ENCODE results near the gene DUS2.

DUS2 gene

GRCh38 chr16:68047987-68048386 lies 24.9 kb downstream of the DUS2 start:
- no peak for DNase-seq

DNA sequence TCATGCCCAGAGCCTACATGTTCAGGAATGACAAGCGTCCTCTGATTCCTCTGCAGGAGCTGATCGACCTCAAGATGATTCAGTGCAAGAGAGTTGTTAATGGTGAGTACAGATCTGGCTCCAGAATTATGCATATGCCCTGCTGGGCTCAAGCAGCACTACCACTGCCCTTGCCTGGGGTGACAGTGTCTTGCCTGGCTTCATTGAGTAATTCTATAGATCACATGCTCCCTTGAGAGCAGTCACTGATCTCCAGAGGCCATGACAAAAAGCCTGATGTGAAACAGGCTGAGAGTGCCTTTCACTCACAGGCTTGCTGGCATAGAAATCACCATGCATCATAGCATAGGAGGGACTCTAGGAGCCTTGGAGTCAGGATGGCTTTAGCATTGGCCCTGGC lies 26.4 kb downstream of the DUS2 start:
- no peak for DNase-seq

DNA sequence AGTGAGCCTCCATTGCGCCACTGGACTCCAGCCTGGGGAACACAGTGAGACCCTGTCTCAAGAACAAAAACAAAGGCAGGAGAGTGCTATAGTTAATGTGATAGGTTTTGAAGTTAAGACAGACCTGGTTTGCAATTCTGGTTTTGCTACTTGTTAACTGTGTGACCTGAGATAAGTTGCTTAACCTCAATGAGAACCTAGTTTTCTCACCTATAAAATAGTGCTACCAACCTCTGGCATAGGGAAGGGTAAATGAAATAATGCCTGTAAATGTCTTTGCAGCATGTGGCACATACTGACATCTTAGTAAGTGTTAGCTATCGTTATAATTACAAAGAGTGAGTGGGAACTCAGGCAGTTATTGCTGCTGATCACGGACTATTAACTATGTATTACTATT lies 32.3 kb downstream of the DUS2 start:
- DNase-seq: no peak

DNA sequence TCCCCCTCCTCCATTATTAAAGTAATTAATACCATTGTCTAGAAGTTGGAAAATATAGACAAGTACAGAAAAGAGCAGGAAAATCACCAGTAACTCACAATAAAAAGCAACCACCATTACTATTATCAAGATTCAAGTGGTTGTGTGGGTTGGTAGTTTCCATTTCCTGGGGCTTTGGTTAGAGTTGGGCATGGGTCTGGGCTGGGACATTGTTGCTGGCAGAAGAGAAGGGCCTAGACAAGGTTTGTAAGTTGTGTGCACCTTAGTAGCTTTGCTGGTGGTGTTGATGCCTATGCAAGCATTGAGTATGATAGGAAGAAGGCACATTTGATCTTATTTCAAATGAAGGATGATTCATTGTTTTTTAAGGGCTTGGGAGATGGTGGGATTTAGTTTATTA lies 36.7 kb downstream of the DUS2 start:
- DNase-seq: no peak

GRCh38 chr16:68061396-68061795 lies 38.3 kb downstream of the DUS2 start:
- no peak for DNase-seq

DNA sequence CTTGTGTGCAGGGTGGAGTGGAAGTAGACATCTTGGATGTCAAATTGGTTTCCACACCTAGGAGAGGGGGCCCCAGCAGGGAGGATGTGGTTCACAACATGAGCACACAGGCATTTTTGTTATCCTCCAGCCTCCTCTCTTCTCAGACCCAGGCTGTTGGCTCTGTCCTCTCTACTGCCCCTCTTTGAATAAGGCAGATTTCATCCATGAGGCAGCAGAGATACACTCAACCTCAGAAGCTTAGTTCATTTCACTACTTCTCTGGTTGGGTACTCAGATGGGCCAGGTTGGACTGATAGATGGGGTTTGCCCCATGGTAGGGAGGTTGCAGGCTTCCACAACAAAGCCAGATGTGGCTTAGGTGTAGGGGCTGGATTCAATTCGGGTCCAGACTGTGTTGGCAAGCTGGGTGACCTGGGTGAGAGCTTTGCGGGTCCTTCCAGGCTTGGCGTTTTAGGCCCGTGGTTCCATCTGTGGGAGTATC lies 39.9 kb downstream of the DUS2 start:
- no peak for DNase-seq

GRCh38 chr16:68064791-68065365 lies 41.8 kb downstream of the DUS2 start:
- no peak for DNase-seq

- DNase-seq: no peak
Observed at GRCh38 chr16:68065716-68066305, 42.7 kb downstream of the DUS2 start.

DNA sequence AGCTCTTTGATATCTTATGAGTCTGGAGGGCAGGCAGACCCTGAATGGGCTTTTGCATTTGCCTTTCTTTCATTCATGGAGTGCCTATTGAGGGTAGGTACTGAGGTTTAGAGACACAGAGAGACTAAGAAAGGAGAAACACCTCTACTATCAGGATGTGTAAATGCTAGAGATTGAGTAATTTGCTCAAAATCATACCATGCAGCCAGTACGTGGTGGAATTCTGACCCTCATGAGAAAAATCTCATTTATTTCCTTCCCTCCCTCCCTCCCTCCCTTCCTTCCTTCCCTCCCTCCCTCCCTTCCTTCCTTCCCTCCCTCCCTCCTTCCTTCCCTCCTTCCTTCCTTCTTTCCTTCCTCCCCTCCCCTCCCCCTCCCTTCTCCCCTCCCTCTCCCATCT lies 43.7 kb downstream of the DUS2 start:
- DNase-seq: no peak

DNA sequence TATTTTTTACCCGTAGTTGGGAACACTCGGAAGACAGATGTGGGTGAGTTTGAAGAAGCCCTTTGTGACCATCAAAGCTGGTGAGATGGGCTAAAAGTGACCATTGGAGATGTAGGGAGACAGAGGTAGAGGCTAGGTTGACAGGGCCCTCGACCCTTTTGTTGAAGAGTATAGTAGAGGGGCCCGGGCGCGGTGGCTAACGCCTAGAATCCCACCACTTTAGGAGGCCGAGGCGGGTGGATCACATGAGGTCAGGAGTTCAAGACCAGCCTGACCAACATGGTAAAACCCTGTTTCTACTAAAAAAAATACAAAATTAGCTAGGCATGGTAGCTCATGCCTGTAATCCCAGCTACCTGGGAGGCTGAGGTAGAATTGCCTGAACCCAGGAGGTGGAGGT lies 45.8 kb downstream of the DUS2 start:
- no peak for DNase-seq

DNA sequence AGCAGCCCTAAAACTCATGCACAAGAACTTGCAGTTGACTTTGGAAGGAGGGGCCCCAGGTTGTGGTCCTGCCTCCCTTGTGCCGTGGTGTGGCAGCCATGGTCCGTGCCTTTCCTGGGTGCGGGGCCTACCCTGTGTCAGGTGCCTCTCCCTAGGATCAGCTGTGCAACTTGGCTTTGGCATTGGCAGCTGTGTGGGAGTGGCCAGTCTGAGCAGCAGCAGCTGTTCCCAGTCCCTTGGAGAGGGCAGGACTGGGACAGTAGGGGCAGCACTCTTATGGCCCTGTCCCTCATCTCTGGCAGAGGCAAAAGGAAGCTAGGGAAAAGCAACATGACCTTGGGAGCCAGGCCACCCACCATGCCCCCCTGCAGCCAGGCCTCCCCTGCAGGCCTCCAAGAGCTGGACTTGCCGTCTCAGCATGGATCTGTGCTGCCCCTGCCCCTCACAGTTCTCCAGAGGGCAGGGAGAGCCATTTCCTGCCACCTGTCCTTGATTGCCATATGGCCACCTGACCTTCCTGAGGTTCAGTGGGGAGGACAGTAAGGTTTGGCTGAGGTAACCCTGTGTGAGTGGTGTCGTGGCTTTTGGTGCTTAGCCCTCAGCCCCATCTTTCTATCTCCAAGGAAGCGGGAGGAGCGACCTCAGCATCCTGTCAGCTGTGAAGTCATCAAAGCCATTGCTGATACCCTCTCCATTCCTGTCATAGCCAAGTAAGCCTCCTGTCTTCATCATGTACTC lies 46.6 kb downstream of the DUS2 start:
- no peak for DNase-seq

- DNase-seq: no peak
Observed at GRCh38 chr16:68070249-68070730, 47.2 kb downstream of the DUS2 start.

GRCh38 chr16:68070806-68071517 lies 47.9 kb downstream of the DUS2 start:
- no peak for DNase-seq

DNA sequence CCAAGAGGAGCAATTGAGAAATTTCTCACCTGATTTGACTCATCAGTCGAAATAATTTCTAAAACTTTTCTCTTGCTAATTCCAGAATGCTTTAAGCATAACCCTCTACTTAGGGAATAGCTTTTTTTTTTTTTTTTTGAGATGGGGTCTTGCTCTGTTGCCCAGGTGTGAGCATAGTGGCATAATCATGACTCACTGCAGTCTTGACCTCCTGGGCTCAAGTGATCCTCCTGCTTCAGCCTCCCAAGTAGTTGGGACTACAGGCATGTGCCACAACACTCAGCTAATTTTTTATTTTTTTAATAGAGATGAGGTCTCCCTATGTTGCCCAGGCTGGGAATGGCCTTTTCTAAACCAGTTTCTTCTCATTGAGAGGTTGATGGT lies 48.4 kb downstream of the DUS2 start:
- no peak for DNase-seq

DNA sequence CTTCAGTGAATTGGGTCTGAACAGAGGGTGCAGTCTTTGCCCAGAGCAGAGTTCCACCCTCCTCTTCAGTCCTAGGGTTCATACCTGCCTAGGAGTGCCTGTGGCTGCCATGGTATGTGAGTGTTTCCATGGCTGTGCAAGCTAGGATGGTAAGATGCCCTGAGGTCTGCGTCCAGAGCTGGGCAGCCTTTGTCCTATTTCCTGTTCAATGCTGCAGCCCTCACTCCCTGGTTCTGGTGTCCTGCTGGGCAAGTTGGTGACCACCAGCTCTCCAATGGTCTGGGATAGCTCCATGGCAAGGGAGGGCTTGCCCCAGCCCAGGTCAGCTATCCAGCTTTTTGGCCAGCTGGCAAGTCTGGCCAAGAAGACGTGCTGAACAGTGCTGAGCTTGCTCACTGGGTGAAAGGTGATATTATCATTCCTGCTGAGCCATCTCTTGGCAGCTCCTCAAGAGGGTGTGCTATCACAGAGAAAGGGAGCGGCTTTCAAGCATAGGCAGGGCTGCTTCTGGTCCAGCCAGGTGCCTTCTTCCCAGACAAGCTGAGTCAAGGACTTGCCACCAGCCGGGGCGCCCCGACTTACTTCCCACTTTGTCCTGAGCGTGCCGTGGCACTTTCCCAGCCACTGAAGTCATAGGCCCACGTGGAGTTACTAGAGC lies 49.1 kb downstream of the DUS2 start:
- DNase-seq: no peak

GRCh38 chr16:68073902-68074760 lies 51.0 kb downstream of the DUS2 start:
- no peak for DNase-seq

DNA sequence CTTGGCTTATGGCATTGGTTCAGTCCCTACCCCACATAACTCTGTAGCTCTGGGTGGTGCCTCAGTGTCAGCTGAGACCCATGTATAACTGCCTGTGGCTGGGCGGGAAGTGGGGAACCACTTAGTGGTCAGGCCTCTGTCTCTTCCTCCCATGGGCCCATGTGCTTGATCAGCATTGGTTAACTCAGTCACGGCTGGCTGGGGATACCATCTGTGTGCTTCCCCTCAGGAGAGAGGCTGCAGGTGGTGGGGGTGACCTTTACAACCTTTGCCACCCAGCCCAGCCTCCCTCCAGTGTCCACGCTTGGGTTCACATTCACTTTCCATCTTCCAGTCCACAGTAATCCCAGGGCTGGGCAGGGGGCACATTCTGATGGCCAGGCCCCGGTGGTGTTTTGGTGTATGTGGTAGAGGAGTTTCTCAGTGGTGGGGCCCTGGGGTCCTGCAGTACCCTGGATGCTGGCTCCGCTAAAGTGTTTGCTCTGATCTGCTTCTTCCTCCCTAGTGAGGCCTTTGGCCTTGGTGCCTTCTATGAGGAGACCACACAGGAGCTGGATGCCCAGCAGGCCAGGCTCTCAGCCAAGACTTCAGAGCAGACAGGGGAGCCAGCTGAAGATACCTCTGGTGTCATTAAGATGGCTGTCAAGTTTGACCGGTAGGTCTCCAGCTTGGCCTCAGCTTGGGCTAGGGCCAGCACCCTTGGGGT lies 51.9 kb downstream of the DUS2 start:
- DNase-seq: no peak

GRCh38 chr16:68075980-68076379 lies 52.9 kb downstream of the DUS2 start:
- no peak for DNase-seq

DNA sequence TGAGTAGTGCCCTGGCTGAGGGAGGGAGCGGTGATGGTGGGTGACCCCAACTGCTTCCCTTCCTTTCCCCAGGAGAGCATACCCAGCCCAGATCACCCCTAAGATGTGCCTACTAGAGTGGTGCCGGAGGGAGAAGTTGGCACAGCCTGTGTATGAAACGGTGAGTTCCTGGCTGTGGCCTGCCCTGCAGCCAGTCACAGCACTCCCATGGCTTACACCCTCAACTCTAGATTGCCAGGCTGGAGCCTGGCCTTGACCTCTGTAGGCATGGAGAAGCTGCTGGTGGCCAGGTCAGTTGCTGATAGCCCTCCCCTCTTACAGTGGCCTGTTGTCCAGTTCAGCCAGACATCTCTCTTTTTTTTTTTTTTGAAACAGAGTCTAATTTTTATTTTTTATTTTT lies 53.5 kb downstream of the DUS2 start:
- DNase-seq: no peak

DNA sequence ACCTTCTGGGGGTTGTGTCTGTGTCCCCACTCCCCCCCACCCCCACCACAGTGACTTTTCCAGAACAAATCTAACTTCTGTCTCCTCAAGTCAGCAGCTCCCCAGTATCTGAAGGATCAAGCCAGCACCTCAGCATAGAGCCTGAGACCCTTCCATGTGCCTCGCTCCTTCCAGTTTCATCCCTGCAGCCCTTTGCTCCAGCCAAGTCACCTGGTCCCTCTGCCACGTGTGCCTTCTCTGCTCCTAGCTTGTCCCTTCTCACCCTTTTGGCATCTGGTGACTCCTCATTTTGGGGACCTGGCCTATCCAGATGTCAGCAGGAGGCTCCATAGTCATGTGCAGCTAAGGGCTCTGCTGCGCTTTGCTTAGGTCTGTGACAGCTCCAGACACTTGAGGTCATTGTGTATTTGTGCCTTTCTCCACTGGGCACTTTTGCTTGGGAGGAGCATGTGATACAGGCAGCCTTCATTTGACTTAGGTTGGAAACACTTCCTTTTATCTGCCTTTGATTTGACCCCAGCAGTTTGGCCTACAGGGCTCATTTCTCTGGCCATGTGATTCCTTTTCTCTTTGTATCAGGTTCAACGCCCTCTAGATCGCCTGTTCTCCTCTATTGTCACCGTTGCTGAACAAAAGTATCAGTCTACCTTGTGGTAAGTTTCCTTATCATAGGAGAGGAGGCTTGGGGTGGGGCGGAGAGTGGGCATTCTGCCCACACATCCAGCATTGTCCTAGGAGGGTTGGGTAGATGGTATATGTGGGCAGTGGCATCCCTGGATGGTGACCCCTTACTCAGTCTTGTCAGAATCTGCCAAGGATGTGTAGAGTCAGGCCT lies 55.0 kb downstream of the DUS2 start:
- DNase-seq: no peak

Data from NCI-H187 treated with DMSO at 0.1 percent for 48 hours (cell line).